Naive thymus-derived CD4-positive, alpha-beta T cell (primary cell): Measurements from ENCODE around the gene CLDND2. TPM values are rescaled to one million over a fixed set of nuclear protein-coding genes. Genes with fewer than 3 reads are reported as not detected.

Source experiments
- ATAC-seq: fragments of 150-1000 bp; cut with Tn5 transposase; 2 replicates; pipeline ENCODE4 v1.10.0; 2021; ENCODE audit warnings: mild to moderate bottlenecking, moderate library complexity
- CTCF ChIA-PET: fragments of 350-600 bp; sonication (Branson Sonifier 250); formaldehyde crosslinking; loops from one replicate; lab custom pipeline; 2021; ENCODE audit warnings: antibody characterized with exemption; lab: Charles Lee
- POLR2A ChIA-PET: fragments of 350-600 bp; sonication (Branson Sonifier 250); formaldehyde crosslinking; loops from one replicate; lab custom pipeline; 2021; ENCODE audit warnings: antibody characterized with exemption, inconsistent platforms; lab: Charles Lee
- DNase-seq, 9 donors: peaks; one replicate each; pipeline versions ENCODE4 v3.0.0 to v3.0.0-alpha.2; 2020 to 2022; ENCODE audit warnings: mixed read lengths in 1 of 9
- H3K27ac ChIP-seq: one replicate; pipeline ENCODE4 v1.7.0; 2013; ENCODE audit warnings: mild to moderate bottlenecking, low read depth, low read length, moderate library complexity
- H3K27me3 ChIP-seq, 2 donors: one replicate each; pipeline ENCODE4 v1.7.0; 2013; ENCODE audit warnings: low read length in 2 of 2, mild to moderate bottlenecking in 2 of 2, moderate library complexity in 2 of 2; ENCODE audit not compliant: control insufficient read depth in 2 of 2, insufficient read depth in 2 of 2
- H3K36me3 ChIP-seq, 3 experiments: 1 replicate in 2 of 3; 2 replicates in 1 of 3; pipeline ENCODE4 v1.7.0; 2013; ENCODE audit warnings: low read length in 3 of 3, mild to moderate bottlenecking in 3 of 3, moderate library complexity in 1 of 3; ENCODE audit not compliant: insufficient read depth in 3 of 3, control insufficient read depth in 2 of 3
- H3K4me1 ChIP-seq, 2 donors: one replicate each; pipeline ENCODE4 v1.7.0; 2013; ENCODE audit warnings: low read length in 2 of 2, mild to moderate bottlenecking in 2 of 2, moderate library complexity in 1 of 2; ENCODE audit not compliant: control insufficient read depth in 2 of 2, insufficient read depth in 2 of 2
- H3K4me3 ChIP-seq: 2 replicates; pipeline ENCODE4 v1.7.0; 2013; ENCODE audit warnings: mild to moderate bottlenecking, low read length
- H3K9me3 ChIP-seq, 3 experiments: 1 replicate in 2 of 3; 2 replicates in 1 of 3; pipeline ENCODE4 v1.7.0; 2013; ENCODE audit warnings: low read length in 3 of 3; ENCODE audit not compliant: control insufficient read depth in 2 of 3
- H3K27ac Mint-ChIP-seq, 9 donors: one replicate each; pipeline ENCODE4 v1.8.0; 2020 to 2022; ENCODE audit warnings: mixed read lengths in 9 of 9, mild to moderate bottlenecking in 8 of 9, moderate library complexity in 5 of 9, inconsistent platforms in 2 of 9
- H3K27me3 Mint-ChIP-seq, 5 donors: one replicate each; pipeline ENCODE4 v1.8.0; 2021 to 2022; ENCODE audit warnings: mixed read lengths in 5 of 5, mild to moderate bottlenecking in 1 of 5
- H3K36me3 Mint-ChIP-seq, 5 donors: one replicate each; pipeline ENCODE4 v1.8.0; 2020 to 2022; ENCODE audit warnings: mixed read lengths in 5 of 5, mild to moderate bottlenecking in 3 of 5, inconsistent platforms in 1 of 5
- H3K4me1 Mint-ChIP-seq, 7 donors: one replicate each; pipeline ENCODE4 v1.8.0; 2020 to 2022; ENCODE audit warnings: mixed read lengths in 7 of 7, mild to moderate bottlenecking in 3 of 7, inconsistent platforms in 1 of 7
- H3K4me3 Mint-ChIP-seq, 10 donors: one replicate each; pipeline ENCODE4 v1.8.0; 2020 to 2022; ENCODE audit warnings: mild to moderate bottlenecking in 10 of 10, mixed read lengths in 10 of 10, moderate library complexity in 6 of 10, inconsistent platforms in 2 of 10
- H3K9me3 Mint-ChIP-seq, 11 donors: one replicate each; pipeline ENCODE4 v1.8.0; 2020 to 2022; ENCODE audit warnings: mixed read lengths in 11 of 11, mild to moderate bottlenecking in 4 of 11, inconsistent platforms in 1 of 11, moderate library complexity in 1 of 11
- intact Hi-C, 2 donors: fragments of 100-400 bp; cut with micrococcal nuclease; formaldehyde crosslinking; loops; one replicate each; pipeline ENCODE4 v1.15.1; 2023
- polyA plus RNA-seq, 2 donors: library from polyadenylated mRNA; unstranded; fragments of 300-500 nt; fragmentation: Illumina TruSeq; gene quantifications; one replicate each; pipeline ENCODE4 v1.2.3, GENCODE V29; 2021
- total RNA-seq, 6 experiments: library from RNA in 5 of 6; stranded (reverse) in 5 of 6; gene quantifications; 1 replicate in 5 of 6; 2 replicates in 1 of 6; pipeline ENCODE4 v1.2.3 and lab custom pipeline; 2021 to 2026

Gene CLDND2
- total and polyA plus RNA-seq, 7 experiments from 2014 or later: 0.32 to 13.3 (median 4.4) TPM; not detected in 4

GRCh38 chr19:51338563-51339312 lies 30.1 kb downstream of the CLDND2 start:
- H3K36me3 ChIP-seq: no peaks in the 10 kb centered on the region
- H3K4me3 Mint-ChIP-seq: peak overlapping the region; percentile 83 to 94 (median 88)
- peak overlapping the region; percentile 65 for H3K4me3 ChIP-seq
- intact Hi-C loops: loop anchor here (1.0 to 2.0 kb wide), 9 partner anchors 29 to 440 kb away; no protein-coding TSS in a partner anchor
- POLR2A ChIA-PET: interaction anchor here (1.1 kb wide), 1 partner anchor 21 kb away, joined by 3 read pairs; no protein-coding TSS in a partner anchor
- H3K36me3 Mint-ChIP-seq: no peaks in the 10 kb centered on the region
- H3K9me3 Mint-ChIP-seq: no peaks in the 10 kb centered on the region
- no peak overlapping the region for H3K27ac ChIP-seq
- DNase-seq (peak; percentile 66 to 90 (median 82)), ATAC-seq (peak; percentile 83)
- H3K4me1 Mint-ChIP-seq: peaks cover 14 to 24% (median 19%) of the 10 kb centered on the region in 7 donors
- peaks cover 10 to 11% of the 10 kb centered on the region in 2 donors for H3K4me1 ChIP-seq
- H3K27me3 ChIP-seq: no peaks in the 10 kb centered on the region
- no peaks in the 10 kb centered on the region for H3K9me3 ChIP-seq
- CTCF ChIA-PET: interaction anchor here (0.7 to 1.7 kb wide), 6 partner anchors 26 to 439 kb away, joined by 3 to 10 read pairs (median 4); no protein-coding TSS in a partner anchor
- H3K27ac Mint-ChIP-seq: peak overlapping the region in 6 of 9 donors; percentile 7 to 75 (median 60)
- peaks cover 0 to 13% (median 4%) of the 10 kb centered on the region in 5 donors for H3K27me3 Mint-ChIP-seq

- DNase-seq: no peak
- H3K4me1 ChIP-seq: peaks cover 10 to 11% of the 10 kb centered on the region in 2 donors
- H3K4me3 ChIP-seq: no peak overlapping the region
- no peak overlapping the region for H3K27ac ChIP-seq
- CTCF ChIA-PET: interaction anchor here (0.7 to 1.7 kb wide), 5 partner anchors 88 to 440 kb away, joined by 3 to 10 read pairs (median 4); no protein-coding TSS in a partner anchor
- Mint-ChIP-seq H3K27ac (peak overlapping the region in 3 of 9 donors; percentile 5 to 48 (median 48)), H3K36me3 (no peaks in the 10 kb centered on the region), H3K4me1 (peaks cover 14 to 22% (median 19%) of the 10 kb centered on the region in 7 donors), H3K27me3 (peaks cover 0 to 13% (median 6%) of the 10 kb centered on the region in 5 donors), H3K4me3 (peak overlapping the region; percentile 75 to 94 (median 88)), H3K9me3 (no peaks in the 10 kb centered on the region)
- no peaks in the 10 kb centered on the region for H3K27me3 ChIP-seq
- H3K36me3 ChIP-seq: no peaks in the 10 kb centered on the region
- no peaks in the 10 kb centered on the region for H3K9me3 ChIP-seq
- POLR2A ChIA-PET: interaction anchor here (1.1 kb wide), 1 partner anchor 21 kb away, joined by 3 read pairs; no protein-coding TSS in a partner anchor
- no peak for ATAC-seq
- intact Hi-C loops: loop anchor here in 1 of 2 donors (1.0 to 2.0 kb wide), 2 partner anchors 103 to 441 kb away; no protein-coding TSS in a partner anchor
Measured at GRCh38 chr19:51337861-51338562, 30.8 kb downstream of the CLDND2 start.

- Histone ChIP-seq H3K27ac (no peak overlapping the region), H3K36me3 (no peaks in the 10 kb centered on the region), H3K27me3 (no peaks in the 10 kb centered on the region), H3K4me1 (peaks cover 10 to 11% of the 10 kb centered on the region in 2 donors), H3K4me3 (no peak overlapping the region), H3K9me3 (no peaks in the 10 kb centered on the region)
- ChIA-PET POLR2A (no interaction called here), CTCF (interaction anchor here (0.9 to 1.7 kb wide), 3 partner anchors 99 to 441 kb away, joined by 4 to 10 read pairs (median 4); no protein-coding TSS in a partner anchor)
- no peak overlapping the region for H3K27ac Mint-ChIP-seq
- no peaks in the 10 kb centered on the region for H3K9me3 Mint-ChIP-seq
- peaks cover 14 to 21% (median 18%) of the 10 kb centered on the region in 7 donors for H3K4me1 Mint-ChIP-seq
- DNase-seq (no peak), ATAC-seq (no peak)
- intact Hi-C loops: no loop called here
- peaks cover 0 to 13% (median 6%) of the 10 kb centered on the region in 5 donors for H3K27me3 Mint-ChIP-seq
- no peaks in the 10 kb centered on the region for H3K36me3 Mint-ChIP-seq
- H3K4me3 Mint-ChIP-seq: no peak overlapping the region
Measured at GRCh38 chr19:51337141-51337860, 31.5 kb downstream of the CLDND2 start.

- peak overlapping the region in 1 of 10 donors; percentile 20 for H3K4me3 Mint-ChIP-seq
- no peak for ATAC-seq
- H3K4me1 Mint-ChIP-seq: peaks cover 0 to 8% (median 6%) of the 10 kb centered on the region in 7 donors
- no peak overlapping the region for H3K27ac ChIP-seq
- peaks cover 3 to 4% of the 10 kb centered on the region in 2 donors for H3K4me1 ChIP-seq
- DNase-seq: no peak
- H3K4me3 ChIP-seq: no peak overlapping the region
- CTCF ChIA-PET: no interaction called here
- H3K36me3 ChIP-seq: no peaks in the 10 kb centered on the region
- H3K9me3 Mint-ChIP-seq: peaks cover 0 to 8% (median 1%) of the 10 kb centered on the region in 11 donors
- intact Hi-C loops: no loop called here
- H3K27me3 ChIP-seq: peaks cover 0 to 3% of the 10 kb centered on the region in 2 donors
- H3K27me3 Mint-ChIP-seq: peaks cover 4 to 32% (median 16%) of the 10 kb centered on the region in 5 donors
- POLR2A ChIA-PET: no interaction called here
- H3K36me3 Mint-ChIP-seq: peaks cover 0 to 8% (median 7%) of the 10 kb centered on the region in 5 donors
- no peak overlapping the region for H3K27ac Mint-ChIP-seq
- no peaks in the 10 kb centered on the region for H3K9me3 ChIP-seq
Measured at GRCh38 chr19:51333836-51334460, 34.9 kb downstream of the CLDND2 start.

- ATAC-seq: no peak
Measured at GRCh38 chr19:51331716-51332115, 37.1 kb downstream of the CLDND2 start.

More at GRCh38 chr19:51331716-51332115, 37.1 kb downstream of the CLDND2 start:
- no peak for DNase-seq
- H3K4me3 Mint-ChIP-seq: no peak overlapping the region
- peaks cover 0 to 8% (median 1%) of the 10 kb centered on the region in 11 donors for H3K9me3 Mint-ChIP-seq
- no peaks in the 10 kb centered on the region for H3K36me3 ChIP-seq
- peaks cover 0 to 14% of the 10 kb centered on the region in 2 donors for H3K27me3 ChIP-seq
- peaks cover 18 to 38% (median 26%) of the 10 kb centered on the region in 5 donors for H3K27me3 Mint-ChIP-seq
- H3K9me3 ChIP-seq: no peaks in the 10 kb centered on the region
- H3K27ac Mint-ChIP-seq: no peak overlapping the region
- H3K36me3 Mint-ChIP-seq: peaks cover 0 to 10% (median 8%) of the 10 kb centered on the region in 5 donors
- peaks cover 0 to 3% of the 10 kb centered on the region in 2 donors for H3K4me1 ChIP-seq
- ChIA-PET POLR2A (no interaction called here), CTCF (no interaction called here)
- H3K4me3 ChIP-seq: no peak overlapping the region
- peaks cover 0 to 10% (median 4%) of the 10 kb centered on the region in 7 donors for H3K4me1 Mint-ChIP-seq
- intact Hi-C loops: no loop called here
- H3K27ac ChIP-seq: no peak overlapping the region
